Lung (tissue), 12 donors: ENCODE results near the gene AMZ1. TPM values are rescaled to one million over a fixed set of nuclear protein-coding genes. Genes with fewer than 3 reads are reported as not detected.
A peak's percentile ranks its signal among the peaks of the same experiment; 100 is the strongest.

Experiments
- ATAC-seq: fragments of 200-7000 bp; cut with Tn5 transposase; one replicate; pipeline ENCODE4 v1.9.1; 2020; ENCODE audit warnings: moderate number of reproducible peaks; ENCODE audit not compliant: insufficient read depth, low FRiP score
- DNase-seq, 3 donors: peaks; one replicate each; pipeline ENCODE4 v3.0.0-alpha.2; 2013 to 2017
- H3K27ac ChIP-seq, 2 donors: one replicate each; pipeline ENCODE4 v1.5.1; 2013; ENCODE audit warnings: mild to moderate bottlenecking in 2 of 2, moderate library complexity in 2 of 2, control low read depth in 1 of 2, inconsistent platforms in 1 of 2, low read depth in 1 of 2, low read length in 1 of 2
- H3K27me3 ChIP-seq, 3 donors: one replicate each; pipeline ENCODE4 v1.5.1; 2013; ENCODE audit warnings: low read length in 2 of 3; ENCODE audit not compliant: control insufficient read depth in 3 of 3, insufficient read depth in 3 of 3
- H3K36me3 ChIP-seq, 4 donors: one replicate each; pipeline ENCODE4 v1.5.1; 2013; ENCODE audit warnings: low read length in 4 of 4, mild to moderate bottlenecking in 1 of 4, moderate library complexity in 1 of 4; ENCODE audit not compliant: control insufficient read depth in 4 of 4, insufficient read depth in 4 of 4
- H3K4me1 ChIP-seq, 5 donors: one replicate each; pipeline ENCODE4 v1.5.1; 2013; ENCODE audit warnings: low read length in 5 of 5, mild to moderate bottlenecking in 2 of 5, moderate library complexity in 1 of 5; ENCODE audit not compliant: control insufficient read depth in 5 of 5, insufficient read depth in 5 of 5
- H3K4me3 ChIP-seq: one replicate; pipeline ENCODE4 v1.5.1; 2013; ENCODE audit warnings: mild to moderate bottlenecking, control low read depth, moderate library complexity
- H3K9ac ChIP-seq, 2 donors: one replicate each; pipeline ENCODE4 v1.5.1; 2013; ENCODE audit warnings: low read length in 2 of 2, control low read depth in 1 of 2; ENCODE audit not compliant: insufficient read depth in 1 of 2
- H3K9me3 ChIP-seq, 4 donors: one replicate each; pipeline ENCODE4 v1.5.1; 2013; ENCODE audit warnings: low read length in 3 of 4, mild to moderate bottlenecking in 1 of 4, moderate library complexity in 1 of 4; ENCODE audit not compliant: control insufficient read depth in 4 of 4, insufficient read depth in 3 of 4
- WGBS, 2 donors: extraction: QIAGEN DNeasy Blood & Tissue Kit; methylation state at CpG; one replicate each; pipeline ENCODE4 v1.1.7; 2013; 5-methylcytosine and 5-hydroxymethylcytosine counted together
- polyA plus RNA-seq, 2 donors: library from polyadenylated mRNA; stranded (reverse); fragments of 200-250 nt; gene quantifications; one replicate each; pipeline ENCODE4 v1.2.1, GENCODE V29; 2013
- total RNA-seq, 2 donors: library from RNA; depleted of rRNA in 1 of 2; stranded (reverse); fragments of >200 nt in 1 of 2; gene quantifications; one replicate each; pipeline ENCODE4 v1.2.1, GENCODE V29; 2014 to 2021
- TF ChIP-seq, protein P1 (sequence below): IDR thresholded peaks from 2 replicates; pipeline ENCODE4 v1.5.1; 2012; ENCODE audit warnings: mild to moderate bottlenecking; ENCODE audit errors: control extremely low read depth, extremely low read depth
- donor health status: control.
- donor health status: control.
- donor health status: Bipolar disorder and iron deficiency.
- donor health status: healthy.
- donor health status: DM: yes; HTN: yes; CAD: no.

Gene AMZ1
- total and polyA plus RNA-seq, 4 donors, result 0.13 to 8.3 (median 0.52) TPM

DNA sequence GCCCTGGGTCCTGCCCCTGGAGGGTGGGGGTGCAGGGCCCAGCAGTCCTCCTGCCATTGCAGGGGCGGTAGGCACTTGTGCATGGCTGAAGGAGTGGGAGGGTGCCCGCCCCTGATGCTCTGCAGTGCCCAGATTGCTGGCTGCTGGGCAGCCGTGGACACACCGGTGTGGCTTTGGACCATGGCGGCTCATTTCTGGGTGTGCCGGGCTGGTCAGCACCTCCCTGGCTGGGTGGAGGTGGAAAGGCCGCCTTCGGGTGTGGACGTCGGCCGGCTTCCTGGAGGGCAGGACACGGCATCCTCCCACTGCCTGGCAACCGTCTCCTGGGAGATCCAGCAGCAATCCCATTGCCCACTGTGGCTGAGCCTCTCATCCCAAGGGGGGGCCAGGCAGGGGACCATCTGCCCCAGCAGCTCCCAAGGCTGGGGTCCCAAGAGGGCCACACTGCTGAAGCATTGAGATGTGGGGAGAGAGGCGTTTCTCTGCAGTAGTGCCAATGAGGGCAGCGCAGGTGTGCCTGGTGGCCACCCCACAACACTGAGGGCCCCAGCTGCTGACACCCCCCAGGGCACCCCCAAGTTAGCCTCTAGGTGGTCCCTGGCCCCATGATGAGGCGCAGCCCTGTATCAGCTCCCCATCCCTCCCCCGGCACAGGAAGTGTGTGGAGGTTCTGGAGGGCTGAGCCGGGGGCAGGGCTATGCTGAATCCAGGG, 43.3 kb upstream of the AMZ1 start:
- H3K9ac ChIP-seq, result no peak overlapping the region
- TF ChIP-seq, protein P1, sequence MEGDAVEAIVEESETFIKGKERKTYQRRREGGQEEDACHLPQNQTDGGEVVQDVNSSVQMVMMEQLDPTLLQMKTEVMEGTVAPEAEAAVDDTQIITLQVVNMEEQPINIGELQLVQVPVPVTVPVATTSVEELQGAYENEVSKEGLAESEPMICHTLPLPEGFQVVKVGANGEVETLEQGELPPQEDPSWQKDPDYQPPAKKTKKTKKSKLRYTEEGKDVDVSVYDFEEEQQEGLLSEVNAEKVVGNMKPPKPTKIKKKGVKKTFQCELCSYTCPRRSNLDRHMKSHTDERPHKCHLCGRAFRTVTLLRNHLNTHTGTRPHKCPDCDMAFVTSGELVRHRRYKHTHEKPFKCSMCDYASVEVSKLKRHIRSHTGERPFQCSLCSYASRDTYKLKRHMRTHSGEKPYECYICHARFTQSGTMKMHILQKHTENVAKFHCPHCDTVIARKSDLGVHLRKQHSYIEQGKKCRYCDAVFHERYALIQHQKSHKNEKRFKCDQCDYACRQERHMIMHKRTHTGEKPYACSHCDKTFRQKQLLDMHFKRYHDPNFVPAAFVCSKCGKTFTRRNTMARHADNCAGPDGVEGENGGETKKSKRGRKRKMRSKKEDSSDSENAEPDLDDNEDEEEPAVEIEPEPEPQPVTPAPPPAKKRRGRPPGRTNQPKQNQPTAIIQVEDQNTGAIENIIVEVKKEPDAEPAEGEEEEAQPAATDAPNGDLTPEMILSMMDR, result no peak
- peaks cover 0 to 41% (median 20%) of the 10 kb centered on the region in 5 donors for H3K4me1 ChIP-seq
- no peaks in the 10 kb centered on the region for H3K9me3 ChIP-seq
- H3K27me3 ChIP-seq, result no peaks in the 10 kb centered on the region
- DNase-seq (no peak), ATAC-seq (no peak)
- no peak overlapping the region for H3K4me3 ChIP-seq
- WGBS, 2 donors, result 50 to 64% methylated on average over 18 of the region's 18 CpGs
- peaks cover 0 to 20% (median 13%) of the 10 kb centered on the region in 4 donors for H3K36me3 ChIP-seq
- H3K27ac ChIP-seq, result no peak overlapping the region

DNA sequence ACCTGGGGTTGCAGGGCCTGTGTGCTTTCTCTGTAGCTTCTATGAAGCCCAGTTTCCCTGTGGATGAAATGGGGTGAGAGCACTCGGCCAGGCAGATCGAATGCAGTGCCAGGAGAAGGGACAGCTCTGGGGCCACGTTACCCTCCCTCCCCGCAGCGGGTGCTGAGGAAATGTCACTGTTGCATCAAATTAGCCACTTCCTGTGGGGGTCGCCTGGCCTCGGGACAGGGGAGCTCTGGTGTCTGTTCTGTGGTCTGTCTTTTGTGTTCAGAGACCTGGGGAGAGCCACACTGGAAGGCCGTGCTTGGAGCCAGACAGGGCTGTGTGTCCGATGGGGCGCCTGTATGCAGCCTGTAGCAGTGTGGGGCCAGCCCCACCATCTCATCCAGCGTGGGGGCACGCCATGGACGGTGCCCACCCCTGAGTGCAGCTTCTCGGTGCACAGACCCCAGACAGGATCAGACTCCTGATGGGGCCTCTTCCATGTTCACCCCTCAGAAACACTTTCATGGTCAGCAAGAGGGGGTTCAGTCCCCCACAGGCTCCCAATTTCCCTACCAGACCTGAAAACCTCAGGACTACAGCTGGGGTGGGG, 42.6 kb upstream of the AMZ1 start:
- peaks cover 0 to 24% (median 14%) of the 10 kb centered on the region in 4 donors for H3K36me3 ChIP-seq
- peaks cover 0 to 38% (median 20%) of the 10 kb centered on the region in 5 donors for H3K4me1 ChIP-seq
- no peak overlapping the region for H3K27ac ChIP-seq
- H3K27me3 ChIP-seq, result no peaks in the 10 kb centered on the region
- TF ChIP-seq, protein P1, result no peak
- WGBS, 2 donors, result 18 to 46% methylated on average over 14 of the region's 14 CpGs
- no peak overlapping the region for H3K9ac ChIP-seq
- no peaks in the 10 kb centered on the region for H3K9me3 ChIP-seq
- DNase-seq, result peak in 1 of 3 donors; percentile 58
- no peak overlapping the region for H3K4me3 ChIP-seq
- no peak for ATAC-seq

DNA sequence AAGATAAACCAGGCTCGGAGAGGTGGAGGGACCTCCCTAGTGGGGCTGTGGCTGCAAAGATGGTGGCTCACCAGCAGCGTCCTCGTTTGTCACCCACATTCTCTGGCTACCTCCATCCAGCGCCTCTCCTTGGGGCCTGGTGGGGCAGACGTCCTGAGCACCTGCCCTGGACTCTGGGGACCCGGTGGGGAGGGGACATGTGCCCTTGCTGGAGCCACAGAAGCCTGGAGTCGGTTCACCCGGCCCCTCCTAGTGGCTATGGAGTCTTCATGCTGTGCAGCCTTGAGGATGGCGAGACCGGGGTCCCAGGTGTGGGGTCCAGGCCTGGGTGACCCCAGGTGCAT, 41.7 kb upstream of the AMZ1 start:
- DNase-seq (no peak), ATAC-seq (no peak)
- H3K27me3 ChIP-seq, result no peaks in the 10 kb centered on the region
- WGBS, 2 donors, result 81 to 90% methylated on average over 10 of the region's 10 CpGs
- TF ChIP-seq, protein P1, result no peak
- H3K9ac ChIP-seq, result no peak overlapping the region
- no peak overlapping the region for H3K4me3 ChIP-seq
- no peak overlapping the region for H3K27ac ChIP-seq
- no peaks in the 10 kb centered on the region for H3K9me3 ChIP-seq
- peaks cover 0 to 29% (median 11%) of the 10 kb centered on the region in 5 donors for H3K4me1 ChIP-seq
- H3K36me3 ChIP-seq, result peaks cover 0 to 24% (median 14%) of the 10 kb centered on the region in 4 donors
